Measurements from ENCODE around the gene ATP8B2. TPM values are rescaled to one million over a fixed set of nuclear protein-coding genes. Genes with fewer than 3 reads are reported as not detected.
A peak's percentile ranks its signal among the peaks of the same experiment; 100 is the strongest.
"Not testable (repeated sequence)": the region's sequence is repeated elsewhere in the genome, so short reads cannot be mapped to it uniquely, and the experiment has no call there.

Gene ATP8B2
- 10 to 100 TPM; 73.1 to 74.9 (median 73.4) TPM for total RNA-seq

- peaks cover 3% of the 10 kb centered on the region for H3K27me3 Mint-ChIP-seq (ENCODE audit: low read depth)
- ATAC-seq (peak; percentile 54 to 55), DNase-seq (peak; percentile 71)
- peak within 1 kb of the TSS; percentile 91 for H3K4me3 Mint-ChIP-seq
- H3K4me1 Mint-ChIP-seq (ENCODE audit: low read depth) = peaks cover 37% of the 10 kb centered on the region
- no peaks in the 10 kb centered on the region for H3K9me3 Mint-ChIP-seq
- no peaks in the 10 kb centered on the region for H3K36me3 Mint-ChIP-seq (ENCODE audit: insufficient read depth)
These were observed at the start of gene ATP8B2 for GRCh38 chr1:154324669-154325582. TSS of gene ATP8B2 (plus strand) at chr1:154325525. CDS start at chr1:154328142, 2,617 bp downstream.

GRCh38 chr1:154276797-154277196, 48.5 kb upstream of the ATP8B2 start:
- H3K9me3 Mint-ChIP-seq = no peaks in the 10 kb centered on the region
- no peak for ATAC-seq
- no peak overlapping the region for H3K4me3 Mint-ChIP-seq

GRCh38 chr1:154287591-154287990, 37.7 kb upstream of the ATP8B2 start:
- not testable (repeated sequence) for H3K4me1 Mint-ChIP-seq (ENCODE audit: low read depth); H3K4me3 Mint-ChIP-seq; H3K27me3 Mint-ChIP-seq (ENCODE audit: low read depth); H3K36me3 Mint-ChIP-seq (ENCODE audit: insufficient read depth); DNase-seq; ATAC-seq; H3K9me3 Mint-ChIP-seq

More at GRCh38 chr1:154276797-154277196, 48.5 kb upstream of the ATP8B2 start:
- no peak for DNase-seq
- peaks cover 17% of the 10 kb centered on the region for H3K36me3 Mint-ChIP-seq (ENCODE audit: insufficient read depth)
- peaks cover 28% of the 10 kb centered on the region for H3K4me1 Mint-ChIP-seq (ENCODE audit: low read depth)
- H3K27me3 Mint-ChIP-seq (ENCODE audit: low read depth) = no peaks in the 10 kb centered on the region

- no peaks in the 10 kb centered on the region for H3K27me3 Mint-ChIP-seq (ENCODE audit: low read depth)
- ATAC-seq = no peak
- H3K4me3 Mint-ChIP-seq = no peak overlapping the region
- H3K9me3 Mint-ChIP-seq = no peaks in the 10 kb centered on the region
- DNase-seq = no peak
- no peaks in the 10 kb centered on the region for H3K4me1 Mint-ChIP-seq (ENCODE audit: low read depth)
- no peaks in the 10 kb centered on the region for H3K36me3 Mint-ChIP-seq (ENCODE audit: insufficient read depth)
These were observed 36.7 kb upstream of the ATP8B2 start for GRCh38 chr1:154288661-154289060.

- no peak for ATAC-seq
- Mint-ChIP-seq H3K36me3 (ENCODE audit: insufficient read depth) (no peaks in the 10 kb centered on the region), H3K4me3 (no peak overlapping the region), H3K4me1 (ENCODE audit: low read depth) (no peaks in the 10 kb centered on the region), H3K27me3 (ENCODE audit: low read depth) (no peaks in the 10 kb centered on the region), H3K9me3 (peaks cover 11% of the 10 kb centered on the region)
- no peak for DNase-seq
These were observed 34.4 kb upstream of the ATP8B2 start for GRCh38 chr1:154290921-154291320.

GRCh38 chr1:154295408-154296235, 29.7 kb upstream of the ATP8B2 start:
- H3K4me3 Mint-ChIP-seq = no peak overlapping the region
- no peaks in the 10 kb centered on the region for H3K4me1 Mint-ChIP-seq (ENCODE audit: low read depth)
- DNase-seq (no peak), ATAC-seq (no peak)
- H3K36me3 Mint-ChIP-seq (ENCODE audit: insufficient read depth) = no peaks in the 10 kb centered on the region
- H3K27me3 Mint-ChIP-seq (ENCODE audit: low read depth) = no peaks in the 10 kb centered on the region
- H3K9me3 Mint-ChIP-seq = peaks cover 11% of the 10 kb centered on the region

GRCh38 chr1:154301582-154301981, 23.7 kb upstream of the ATP8B2 start:
- H3K4me1 Mint-ChIP-seq (ENCODE audit: low read depth) = peaks cover 10% of the 10 kb centered on the region
- DNase-seq (no peak), ATAC-seq (no peak)
- H3K9me3 Mint-ChIP-seq = no peaks in the 10 kb centered on the region
- H3K4me3 Mint-ChIP-seq = no peak overlapping the region
- H3K36me3 Mint-ChIP-seq (ENCODE audit: insufficient read depth) = no peaks in the 10 kb centered on the region
- H3K27me3 Mint-ChIP-seq (ENCODE audit: low read depth) = no peaks in the 10 kb centered on the region

GRCh38 chr1:154304664-154305337, 20.5 kb upstream of the ATP8B2 start:
- Mint-ChIP-seq H3K36me3 (ENCODE audit: insufficient read depth) (no peaks in the 10 kb centered on the region), H3K9me3 (no peaks in the 10 kb centered on the region), H3K27me3 (ENCODE audit: low read depth) (no peaks in the 10 kb centered on the region), H3K4me3 (no peak overlapping the region), H3K4me1 (ENCODE audit: low read depth) (peaks cover 22% of the 10 kb centered on the region)
- DNase-seq (peak; percentile 6), ATAC-seq (peak; percentile 93)

GRCh38 chr1:154306151-154306550, 19.2 kb upstream of the ATP8B2 start:
- Mint-ChIP-seq H3K36me3 (ENCODE audit: insufficient read depth) (no peaks in the 10 kb centered on the region), H3K27me3 (ENCODE audit: low read depth) (no peaks in the 10 kb centered on the region), H3K4me1 (ENCODE audit: low read depth) (peaks cover 22% of the 10 kb centered on the region), H3K9me3 (no peaks in the 10 kb centered on the region), H3K4me3 (no peak overlapping the region)
- ATAC-seq (no peak), DNase-seq (no peak)

- not testable (repeated sequence) for H3K36me3 Mint-ChIP-seq (ENCODE audit: insufficient read depth); H3K27me3 Mint-ChIP-seq (ENCODE audit: low read depth); H3K9me3 Mint-ChIP-seq; DNase-seq; H3K4me3 Mint-ChIP-seq
- ATAC-seq = peak in 1 of 2 donors; percentile 8
- peaks cover 22% of the 10 kb centered on the region for H3K4me1 Mint-ChIP-seq (ENCODE audit: low read depth)
These were observed 17.6 kb upstream of the ATP8B2 start for GRCh38 chr1:154307670-154308270.

GRCh38 chr1:154309136-154309535, 16.2 kb upstream of the ATP8B2 start:
- not testable (repeated sequence) for ATAC-seq

GRCh38 chr1:154312229-154313065, 12.9 kb upstream of the ATP8B2 start:
- peaks cover 11% of the 10 kb centered on the region for H3K4me1 Mint-ChIP-seq (ENCODE audit: low read depth)
- not testable (repeated sequence) for H3K27me3 Mint-ChIP-seq (ENCODE audit: low read depth); DNase-seq; H3K36me3 Mint-ChIP-seq (ENCODE audit: insufficient read depth); H3K9me3 Mint-ChIP-seq; H3K4me3 Mint-ChIP-seq; ATAC-seq

More at GRCh38 chr1:154309136-154309535, 16.2 kb upstream of the ATP8B2 start:
- not testable (repeated sequence) for H3K4me3 Mint-ChIP-seq; DNase-seq; H3K27me3 Mint-ChIP-seq (ENCODE audit: low read depth); H3K36me3 Mint-ChIP-seq (ENCODE audit: insufficient read depth); H3K9me3 Mint-ChIP-seq
- peaks cover 22% of the 10 kb centered on the region for H3K4me1 Mint-ChIP-seq (ENCODE audit: low read depth)

GRCh38 chr1:154313066-154313356, 12.3 kb upstream of the ATP8B2 start:
- Mint-ChIP-seq H3K9me3 (peaks cover 3% of the 10 kb centered on the region), H3K36me3 (ENCODE audit: insufficient read depth) (no peaks in the 10 kb centered on the region), H3K27me3 (ENCODE audit: low read depth) (no peaks in the 10 kb centered on the region), H3K4me1 (ENCODE audit: low read depth) (peaks cover 6% of the 10 kb centered on the region), H3K4me3 (no peak overlapping the region)
- ATAC-seq (no peak), DNase-seq (no peak)

All from activated T-cell treated with anti-CD3 and anti-CD28 coated beads, Interleukin-2, amount 50 U/mL, for 4 hours (primary cell).